ENCODE measurements around the gene PANK4.

The PANK4 gene

DNA sequence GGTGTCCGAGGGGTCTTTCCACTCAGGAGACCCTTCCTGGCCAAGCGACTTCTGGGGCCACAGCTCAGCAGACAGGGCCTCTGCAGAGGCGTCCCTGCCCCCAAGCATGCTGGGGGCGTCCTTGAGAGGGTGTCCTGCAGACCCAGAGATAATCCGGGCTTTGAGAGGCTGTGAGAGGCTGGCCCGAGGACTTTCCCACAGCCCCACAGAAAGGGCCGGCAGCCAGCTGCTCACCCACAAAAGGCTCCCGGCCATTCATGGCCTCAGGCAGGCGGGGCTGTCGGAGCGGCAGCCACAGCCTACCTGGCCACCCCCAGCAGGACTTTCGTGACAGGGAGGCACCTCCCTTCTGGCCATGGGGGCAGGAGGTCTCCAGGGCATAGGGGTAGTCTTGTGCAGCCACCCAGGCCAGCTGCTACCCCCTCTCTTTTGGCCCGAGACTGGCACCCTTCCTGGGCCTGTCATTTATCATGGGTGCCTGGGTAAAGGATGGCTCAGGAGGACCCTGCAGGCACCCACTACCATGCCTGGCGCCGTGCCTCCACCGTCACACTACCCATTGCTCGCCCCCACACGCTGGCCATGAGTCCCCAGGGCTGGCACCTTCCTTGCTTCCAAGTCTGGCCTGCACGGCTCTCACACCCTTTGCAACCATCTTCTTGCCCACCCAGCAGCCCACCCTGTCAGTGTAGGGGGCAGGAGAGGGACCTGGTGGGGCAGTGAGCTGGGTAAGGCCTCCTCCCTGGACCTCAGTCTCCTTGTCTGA, 18.7 kb upstream of the PANK4 start:
- no peak for DNase-seq (ENCODE audit: low spot score)

DNA sequence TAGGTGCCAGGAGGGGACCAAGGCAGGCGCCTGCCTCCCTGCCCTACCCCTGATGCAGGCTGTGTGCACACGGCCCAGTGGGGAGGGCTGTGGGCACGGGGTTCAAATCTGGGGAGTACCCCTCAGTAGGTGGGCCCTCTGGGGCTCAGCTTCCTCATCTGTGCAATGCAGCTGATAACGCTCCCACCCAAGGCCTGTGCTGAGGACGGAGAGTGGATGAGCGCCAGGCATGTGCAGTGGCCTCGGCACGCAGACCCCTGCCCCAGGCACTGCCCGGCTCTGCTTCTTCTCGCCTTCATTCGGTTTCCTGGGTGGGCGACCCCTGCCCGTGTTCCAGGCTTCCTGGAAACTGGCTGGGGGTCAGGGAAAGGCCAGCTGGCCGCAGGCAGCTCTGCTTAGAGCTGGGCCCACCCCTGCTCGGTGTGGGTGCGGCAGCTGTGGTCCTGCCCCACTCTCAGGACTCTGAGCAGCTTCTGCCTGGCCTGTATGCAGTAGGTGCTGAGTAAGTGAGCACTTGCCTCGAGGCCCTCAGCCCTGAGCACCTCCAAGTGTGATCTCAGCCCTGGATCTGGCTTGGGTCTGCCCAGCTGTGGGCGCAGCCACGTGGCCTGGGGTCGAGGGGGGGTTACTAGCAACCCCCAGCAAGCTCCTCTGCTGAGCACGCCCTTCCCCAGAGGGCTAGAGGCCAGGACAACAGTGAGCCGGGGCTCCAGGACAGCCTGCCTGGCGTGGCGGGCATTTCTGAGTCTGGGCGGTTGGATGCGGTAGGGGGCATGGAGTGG, 17.9 kb upstream of the PANK4 start:
- DNase-seq (ENCODE audit: low spot score) = no peak

DNA sequence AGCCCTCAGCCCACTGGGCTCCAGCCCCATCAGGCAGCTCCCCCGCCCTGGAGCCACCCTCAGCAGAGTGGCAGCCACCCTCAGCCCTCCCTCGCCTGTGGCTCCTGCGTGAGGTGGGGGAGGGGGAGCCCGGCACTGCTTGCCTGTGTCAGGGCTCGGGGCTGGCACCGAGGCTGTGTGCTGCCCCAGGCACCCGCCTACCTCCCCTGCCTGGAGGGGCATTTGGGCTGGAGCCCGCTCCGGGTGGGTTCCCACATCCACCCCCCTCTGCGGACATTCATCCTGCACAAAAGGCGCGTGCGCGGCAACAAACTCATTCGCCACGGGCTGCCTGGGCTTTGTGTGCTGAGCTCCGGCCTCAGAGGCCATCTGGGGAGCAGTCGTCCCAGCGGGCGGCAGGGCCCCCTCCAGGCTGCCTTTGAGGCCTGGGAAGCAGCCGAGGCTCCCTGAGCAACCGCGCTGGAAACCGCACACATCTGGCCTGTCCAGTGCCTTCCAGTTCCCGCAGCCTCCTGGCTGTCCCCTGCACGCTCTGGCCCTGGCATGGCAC, 17.2 kb upstream of the PANK4 start:
- peak; percentile 63 for DNase-seq (ENCODE audit: low spot score)

DNA sequence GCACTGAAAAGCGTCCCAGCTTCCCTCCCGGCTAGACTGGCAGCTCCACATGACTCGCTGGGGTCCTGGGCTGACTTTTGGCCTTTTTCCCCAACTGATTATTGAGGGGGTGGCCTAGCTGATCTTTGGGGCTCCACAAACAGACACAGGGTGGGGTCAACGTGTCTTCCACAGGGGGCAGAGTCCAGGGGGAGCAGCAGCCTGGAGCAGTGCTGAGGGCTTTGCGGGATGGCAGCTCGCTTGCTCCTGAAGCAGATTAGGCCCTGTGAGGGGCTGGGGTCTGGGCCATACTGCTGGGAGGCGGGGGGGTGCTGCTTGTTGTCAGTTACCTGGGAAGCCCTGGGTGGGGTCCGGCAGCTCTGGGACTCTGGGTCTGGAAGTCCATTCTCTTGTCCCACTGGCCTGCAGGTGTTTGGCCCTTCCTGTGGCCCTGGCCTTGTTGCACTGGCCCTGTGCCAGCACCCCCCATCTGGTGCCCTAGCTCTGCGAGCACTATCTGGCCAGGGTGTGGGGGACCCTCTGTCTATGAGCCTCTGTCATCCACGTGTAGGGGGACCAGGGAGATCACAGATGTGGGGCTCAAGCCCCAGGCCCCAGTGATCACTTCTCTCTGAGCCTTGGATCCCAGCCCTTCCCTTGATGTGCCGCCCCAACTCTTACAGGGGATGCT, 16.0 kb upstream of the PANK4 start:
- no peak for DNase-seq (ENCODE audit: low spot score)

DNA sequence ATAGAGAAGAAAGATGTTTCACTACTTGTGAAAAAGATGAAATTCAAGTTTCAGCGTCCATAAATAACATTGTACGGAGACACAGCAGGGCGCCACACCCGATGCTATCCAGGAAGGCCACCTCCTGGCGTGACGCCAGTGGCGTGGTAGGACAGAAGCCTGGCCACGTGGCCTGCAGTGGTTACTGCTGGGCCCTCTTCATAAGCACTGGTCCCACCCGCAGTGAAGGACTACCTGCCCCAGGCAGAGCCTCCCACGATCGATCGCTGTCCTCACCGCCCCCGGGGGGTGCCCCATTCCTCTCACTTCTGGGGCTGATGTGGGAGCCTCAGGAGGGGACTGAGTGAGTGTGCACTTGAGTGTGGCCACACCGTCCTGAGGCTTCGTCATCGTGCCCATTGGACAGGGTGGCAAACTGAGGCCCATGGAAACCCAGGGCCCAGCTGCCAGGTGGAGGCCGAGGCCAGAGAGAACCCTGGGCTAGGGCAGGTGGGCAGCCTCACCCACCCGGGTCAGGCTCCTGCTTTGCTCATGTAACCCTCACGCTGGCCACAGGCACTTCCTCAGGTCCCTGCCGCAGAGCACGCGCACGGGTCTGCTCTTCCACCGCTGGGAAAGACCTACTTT, 15.3 kb upstream of the PANK4 start:
- no peak for DNase-seq (ENCODE audit: low spot score)

DNA sequence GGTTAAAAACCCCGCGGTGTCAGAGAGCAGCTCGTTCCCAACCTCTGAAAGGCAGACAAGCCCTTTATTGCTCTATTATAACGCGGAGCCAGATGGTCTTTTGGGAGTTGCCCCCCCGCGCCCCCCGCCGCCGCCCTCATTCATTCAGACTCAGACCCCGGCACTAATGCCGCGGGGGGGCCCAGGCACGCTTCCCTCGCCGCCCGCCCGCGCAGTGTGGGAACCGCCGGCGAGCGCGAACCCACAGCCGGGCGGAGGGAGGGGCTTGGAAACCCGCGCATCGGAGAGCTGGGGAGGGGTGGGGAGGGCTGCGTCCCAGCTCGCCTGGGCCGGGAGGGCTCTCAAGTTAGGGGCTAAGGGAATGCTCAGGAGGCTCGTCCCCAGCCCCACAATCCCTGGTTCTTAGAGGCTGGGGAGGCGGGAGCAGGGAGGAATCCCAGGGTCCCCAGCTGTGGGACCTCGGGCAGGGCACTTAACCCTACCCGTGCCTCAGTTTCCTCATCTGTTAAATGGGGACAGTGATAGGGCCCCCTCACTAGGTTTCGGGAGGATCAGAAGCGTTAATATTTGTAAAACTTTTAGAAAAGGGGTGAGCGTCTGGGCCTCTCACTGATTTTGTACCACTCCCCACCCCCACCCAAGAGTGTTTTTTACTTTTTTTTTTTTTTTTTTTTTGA, 14.6 kb upstream of the PANK4 start:
- no peak for DNase-seq (ENCODE audit: low spot score)

DNA sequence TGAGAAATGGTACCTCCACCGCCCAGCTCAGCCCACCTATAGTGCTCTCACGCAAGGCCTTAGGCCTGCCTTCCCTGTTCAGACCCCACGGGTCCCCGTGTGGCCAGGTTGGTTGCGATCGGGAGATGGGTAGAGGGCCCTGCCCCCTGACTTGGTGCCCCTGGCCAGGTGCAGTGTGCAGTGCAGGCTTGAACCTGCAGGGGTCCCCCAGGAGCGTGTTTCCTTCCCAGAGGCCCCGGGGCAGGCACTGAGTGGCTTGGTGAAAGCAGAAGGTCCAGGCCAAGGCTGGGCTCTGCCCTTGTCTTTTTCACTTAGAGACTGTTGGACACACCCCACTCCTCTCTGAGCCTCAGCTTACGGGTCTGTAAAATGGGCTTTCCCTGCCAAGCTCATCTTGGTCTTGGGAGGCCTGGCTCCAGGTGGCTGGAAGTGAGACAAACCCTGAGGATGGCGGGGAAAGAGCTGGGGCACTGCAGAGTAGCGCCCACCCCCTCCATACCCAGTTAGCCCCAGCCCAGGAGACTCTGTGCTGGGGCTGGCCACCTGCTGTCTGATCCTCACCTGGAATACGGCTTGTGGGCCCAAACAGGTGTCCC, 13.0 kb upstream of the PANK4 start:
- DNase-seq (ENCODE audit: low spot score) = no peak

DNA sequence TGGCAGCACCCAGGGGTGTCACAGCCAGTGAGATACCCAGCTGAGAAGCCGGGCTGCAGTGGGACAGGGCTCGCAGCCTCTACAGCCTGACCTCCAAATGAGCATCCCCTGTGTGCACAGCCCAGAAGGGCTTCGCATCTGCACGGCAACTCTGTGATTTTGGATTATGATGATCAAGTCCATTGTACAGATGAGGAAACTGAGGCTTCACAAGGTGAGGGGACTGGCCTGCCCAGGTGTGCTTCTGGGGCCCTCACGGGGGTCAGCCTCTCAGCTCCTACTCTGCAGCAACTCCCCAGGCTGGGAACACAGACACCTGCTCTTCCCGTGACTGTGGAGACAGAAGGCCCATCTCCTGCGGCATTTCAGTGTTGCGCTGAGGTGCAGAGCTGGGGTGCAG, 12.5 kb upstream of the PANK4 start:
- no peak for DNase-seq (ENCODE audit: low spot score)

DNA sequence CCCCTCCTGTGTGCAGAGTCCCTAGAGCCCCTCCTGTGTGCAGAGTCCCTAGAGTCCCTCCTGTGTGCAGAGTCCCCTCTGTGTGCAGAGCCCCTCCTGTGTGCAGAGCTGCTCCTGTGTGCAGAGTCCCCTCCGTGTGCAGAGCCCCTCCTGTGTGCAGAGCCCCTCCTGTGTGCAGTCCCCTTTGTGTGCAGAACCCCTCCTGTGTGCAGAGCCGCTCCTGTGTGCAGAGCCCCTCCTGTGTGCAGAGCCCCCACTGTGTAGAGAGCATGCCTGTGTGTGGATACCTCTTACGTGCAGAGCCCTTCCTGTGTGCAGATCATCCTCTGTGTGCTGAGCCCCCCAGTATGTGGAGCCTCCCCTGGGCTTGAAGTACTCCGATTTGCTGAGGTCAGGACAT, 12.0 kb upstream of the PANK4 start:
- DNase-seq (ENCODE audit: low spot score) = no peak

DNA sequence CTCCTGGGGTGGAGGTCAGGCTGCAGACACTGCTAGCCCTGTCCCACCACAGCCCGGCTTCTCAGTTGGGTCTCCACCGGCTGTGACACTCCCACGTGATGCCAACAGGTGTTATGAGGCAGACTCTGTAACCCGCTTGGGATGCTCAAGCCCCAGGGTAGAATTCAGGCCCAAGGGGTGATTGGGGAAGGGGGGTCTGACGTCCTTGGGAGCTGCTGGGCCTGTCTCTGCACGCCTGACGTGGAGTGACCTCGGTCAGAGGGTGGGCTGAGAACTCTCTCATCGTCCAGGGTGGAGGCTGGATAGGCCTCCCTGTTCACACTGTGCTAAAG, 11.4 kb upstream of the PANK4 start:
- DNase-seq (ENCODE audit: low spot score) = no peak

DNA sequence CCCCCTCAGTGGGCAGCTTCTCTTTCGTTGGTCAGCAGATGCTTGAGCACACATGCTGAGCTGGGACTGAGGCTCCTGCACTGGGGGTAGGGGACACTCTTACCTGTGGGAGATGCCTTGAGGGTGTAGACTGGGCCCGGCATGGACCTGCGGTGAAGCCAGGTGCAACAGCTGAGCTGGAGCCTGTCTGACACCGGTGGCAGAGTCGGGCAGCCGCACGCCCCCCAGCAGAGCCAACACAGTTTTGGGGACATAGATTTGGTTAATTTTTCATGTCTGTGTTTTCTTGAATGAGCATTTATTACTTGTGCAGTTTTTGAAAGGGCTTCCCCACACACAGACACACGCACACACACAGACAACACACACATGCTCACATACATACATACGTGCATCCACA, 9.6 kb upstream of the PANK4 start:
- no peak for DNase-seq (ENCODE audit: low spot score)

DNA sequence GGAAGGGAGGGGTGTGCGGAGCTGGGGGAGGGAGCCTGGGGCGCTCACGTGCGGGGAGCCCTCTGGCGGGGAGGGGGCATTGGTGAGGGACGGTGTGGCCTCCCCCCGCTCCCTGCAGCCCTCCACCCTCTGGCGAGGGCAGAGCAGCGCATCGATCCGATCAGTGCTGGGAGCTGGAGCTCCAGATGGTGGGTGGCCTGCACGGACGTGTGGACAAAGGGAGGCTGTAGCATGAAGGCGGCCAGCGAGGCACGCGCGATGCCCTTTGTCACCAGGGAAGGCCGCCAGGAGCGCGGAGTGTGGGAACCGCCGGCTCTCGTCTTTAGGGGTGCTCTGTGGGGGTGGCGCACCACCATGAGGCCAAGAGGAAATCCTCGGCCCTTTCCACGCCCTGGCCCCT, 9.1 kb upstream of the PANK4 start:
- DNase-seq (ENCODE audit: low spot score) = no peak

DNA sequence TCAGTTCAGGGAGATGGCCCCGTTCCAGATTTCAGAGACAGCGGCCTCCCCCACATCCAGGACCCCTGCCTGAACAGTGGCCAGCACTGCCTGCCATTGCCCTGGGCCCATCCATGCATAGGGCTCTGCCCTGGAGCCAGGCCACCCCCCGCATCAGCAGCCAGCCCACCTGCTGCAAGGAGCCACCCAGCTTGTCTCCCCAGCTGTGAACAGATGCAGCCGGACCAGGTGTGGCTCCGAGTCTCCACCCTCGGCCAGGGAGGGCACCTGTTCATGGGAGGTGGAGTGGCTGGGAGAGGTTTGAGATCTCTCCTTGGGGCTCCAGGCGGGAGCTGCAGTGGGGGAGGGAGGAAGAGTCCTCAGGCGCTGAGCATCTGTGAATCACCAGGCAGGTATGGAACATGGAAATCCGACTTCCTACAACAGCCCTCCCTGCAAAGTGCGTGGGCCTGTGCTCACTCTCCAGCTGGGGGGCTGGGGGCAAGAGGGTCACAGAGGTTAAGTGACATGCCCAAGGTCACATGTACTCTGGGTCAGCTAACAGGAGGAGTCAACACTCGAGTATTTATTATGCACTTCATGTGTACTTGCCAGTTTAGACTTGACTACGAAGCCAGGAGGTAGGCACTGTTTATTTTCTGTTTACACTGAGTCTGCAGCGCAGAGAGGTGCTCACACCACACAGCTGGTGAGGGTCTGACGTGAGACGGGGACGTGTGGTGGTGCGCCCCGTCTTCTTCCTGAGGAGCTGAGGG, 8.5 kb upstream of the PANK4 start:
- DNase-seq (ENCODE audit: low spot score) = no peak

DNA sequence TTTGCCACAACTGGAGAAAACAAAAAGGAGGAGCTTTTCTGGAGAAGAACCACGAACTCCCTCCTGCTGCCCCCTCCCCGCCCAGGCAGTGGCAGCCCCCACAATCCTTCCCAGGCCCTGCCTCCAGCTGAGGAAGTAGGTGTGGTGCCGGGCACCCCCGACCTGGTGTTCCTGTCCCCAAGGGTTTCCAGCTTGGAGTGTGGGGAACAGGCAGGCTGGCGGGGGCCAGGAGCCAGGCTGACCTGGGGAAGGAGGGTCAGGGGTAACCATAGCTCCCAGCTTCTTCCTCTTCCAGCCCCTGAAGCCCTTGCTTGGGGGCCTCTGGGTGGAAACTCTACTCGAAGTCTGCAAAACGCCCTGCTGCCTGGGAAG, 7.9 kb upstream of the PANK4 start:
- DNase-seq (ENCODE audit: low spot score) = no peak

DNA sequence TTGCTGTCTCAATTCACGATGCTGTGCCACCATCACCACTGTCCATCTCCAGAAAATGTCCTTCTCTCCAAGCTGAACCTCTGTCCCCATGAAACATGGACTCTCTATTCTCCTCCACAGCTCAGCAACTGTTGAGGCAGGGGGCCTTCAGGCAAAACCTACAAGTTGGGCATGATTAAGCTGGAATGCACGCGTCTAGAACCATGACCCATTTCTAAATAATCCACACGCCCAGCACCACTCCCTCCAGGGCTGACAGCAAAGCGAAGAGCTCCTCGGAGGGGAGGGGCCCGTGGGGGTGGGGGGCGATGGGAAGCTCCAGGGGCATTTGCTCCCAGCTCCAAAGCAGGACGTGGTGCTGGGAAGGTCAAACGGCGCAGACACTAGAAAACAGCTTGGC, 7.0 kb upstream of the PANK4 start:
- no peak for DNase-seq (ENCODE audit: low spot score)

DNA sequence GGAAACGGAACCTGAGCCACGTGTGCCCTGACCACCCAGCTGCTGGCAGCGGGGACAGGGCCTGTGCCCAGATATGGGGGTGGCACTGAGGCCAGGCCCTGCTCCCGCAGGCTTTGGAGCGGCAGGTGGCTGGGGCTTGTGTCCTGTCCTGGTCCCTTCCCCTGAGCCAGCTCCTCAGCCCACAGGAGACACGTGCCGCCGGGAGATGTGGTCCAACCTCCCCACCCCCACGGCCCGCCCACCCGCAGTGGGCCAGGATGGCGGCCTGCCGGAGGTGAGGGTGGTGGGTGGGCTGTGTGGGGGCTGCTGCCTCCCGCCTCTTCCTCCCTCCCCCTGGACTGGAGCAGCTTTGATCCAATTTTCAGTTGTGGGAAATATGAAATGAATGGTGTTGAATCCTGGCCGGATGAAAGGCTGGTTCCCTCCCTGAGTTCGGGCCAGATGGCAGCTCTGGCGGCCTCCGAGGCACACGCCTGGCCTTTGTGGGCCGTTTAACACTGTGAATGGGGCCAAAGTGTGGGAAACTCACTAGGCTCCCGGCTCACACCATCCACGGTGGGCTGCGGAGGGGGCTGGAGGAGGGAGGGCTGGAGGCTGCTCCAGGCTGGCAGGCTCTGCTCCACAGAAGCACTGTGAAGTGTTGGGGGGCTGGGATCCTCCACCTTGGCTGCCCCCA, 6.2 kb upstream of the PANK4 start:
- no peak for DNase-seq (ENCODE audit: low spot score)

DNA sequence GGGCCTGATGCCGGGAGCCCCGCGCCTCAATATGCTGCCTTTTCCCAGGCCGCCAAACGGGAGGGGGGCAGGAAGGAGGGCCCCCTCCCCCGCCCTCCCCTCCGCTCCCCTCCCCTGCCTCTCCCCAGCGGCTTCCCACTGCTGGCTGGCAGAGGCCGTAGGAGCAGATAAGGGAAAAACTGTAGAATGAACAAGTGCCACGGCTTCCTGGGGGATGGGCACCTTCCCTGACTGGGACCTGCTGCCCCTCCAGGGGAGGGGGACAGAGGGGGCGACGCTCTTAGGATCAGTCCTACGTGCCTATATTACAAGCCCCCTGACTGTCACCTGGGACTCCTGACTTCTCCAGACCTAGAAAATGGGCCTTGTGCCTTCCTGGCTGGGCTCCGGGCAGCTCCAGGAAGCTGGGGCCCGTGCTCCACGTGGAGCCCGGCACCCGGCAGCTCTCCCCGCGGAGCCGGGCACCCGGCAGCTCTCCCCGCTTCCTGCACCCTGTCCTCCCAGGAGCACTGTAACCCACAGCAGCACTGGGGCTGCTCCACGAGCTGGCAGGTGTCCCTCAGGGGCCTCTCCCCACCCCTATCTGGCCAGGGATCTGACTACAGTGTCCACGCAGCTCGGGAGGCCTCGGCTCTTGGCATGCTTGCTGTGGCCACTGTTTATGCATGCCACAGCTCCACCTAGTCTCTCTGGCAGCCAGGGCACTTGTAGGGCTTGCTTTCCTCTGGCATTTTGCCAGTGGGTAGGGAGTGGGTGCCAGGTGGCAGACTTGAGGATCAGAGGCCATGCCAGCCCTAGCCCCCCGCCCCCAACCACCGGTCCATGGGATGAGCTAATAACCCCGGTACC, 4.3 kb upstream of the PANK4 start:
- DNase-seq (ENCODE audit: low spot score) = no peak

DNA sequence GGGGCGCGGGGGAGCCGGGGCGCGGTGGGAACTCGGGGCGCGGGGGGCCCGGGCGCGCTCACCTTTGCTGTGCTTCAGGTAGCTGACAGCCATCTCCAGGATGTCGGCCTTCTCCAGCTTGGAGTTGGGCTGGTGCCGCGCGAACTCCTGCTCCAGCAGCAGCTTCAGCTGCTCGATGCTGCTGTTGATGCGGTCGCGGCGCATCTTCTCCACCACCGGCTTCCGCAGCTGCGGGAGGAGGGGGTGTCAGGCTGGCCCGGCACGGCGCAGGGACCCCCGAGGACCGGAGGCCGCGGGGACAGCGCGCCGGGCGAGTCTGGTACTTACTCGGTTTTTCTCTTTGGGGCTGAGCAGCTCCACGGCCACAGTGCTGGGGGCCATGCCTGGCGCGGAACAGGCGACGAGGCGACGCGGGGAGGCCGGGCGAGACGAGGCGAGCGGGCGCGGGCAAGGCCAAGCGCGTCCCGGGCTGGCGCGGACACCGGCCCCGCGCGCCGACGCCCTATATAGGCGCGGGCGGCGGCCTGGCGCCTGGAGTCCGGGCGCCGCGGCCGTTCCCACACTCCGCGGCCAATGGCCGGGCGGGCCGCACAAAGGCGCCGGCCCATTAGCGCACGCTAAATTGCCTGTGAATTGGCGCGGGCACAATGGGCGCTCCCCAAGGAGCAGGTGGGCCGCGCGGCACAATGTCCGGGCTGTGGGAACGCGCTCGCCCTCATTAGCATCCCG, 3.6 kb upstream of the PANK4 start, which contains the start of gene HES5:
HES5 (minus strand) TSS at position 480 of the 729 bp plus-strand sequence; CDS start at position 381, 99 bp downstream.
- DNase-seq (ENCODE audit: low spot score) = no peak

Measured in SK-N-DZ (cell line).